ENCODE data around the gene MAN2B1. TPM values are rescaled to one million over a fixed set of nuclear protein-coding genes. Genes with fewer than 3 reads are reported as not detected.

MAN2B1 gene
- total RNA-seq, 2 experiments from 2014 or later: 95.9 to 109 TPM

DNA sequence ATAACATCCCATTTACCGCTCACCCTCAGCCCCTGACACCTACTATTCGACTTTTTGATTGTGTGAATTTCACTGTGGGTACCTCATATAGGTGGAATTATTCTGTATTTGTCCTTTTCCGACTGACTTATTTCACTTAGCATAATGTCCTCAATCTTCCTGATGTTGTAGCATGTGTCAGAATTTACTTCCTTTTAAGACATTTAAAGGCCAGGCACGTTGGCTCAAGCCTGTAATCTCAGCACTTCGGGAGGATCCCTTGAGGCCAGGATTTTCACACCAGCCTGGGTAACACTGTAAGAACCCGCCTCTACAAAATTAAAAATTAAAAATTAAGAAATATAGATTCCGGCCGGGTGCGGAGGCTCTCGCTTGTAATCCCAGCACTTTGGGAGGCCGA is 68.9 kb downstream of the MAN2B1 start:
- TF ChIP-seq, protein P1, sequence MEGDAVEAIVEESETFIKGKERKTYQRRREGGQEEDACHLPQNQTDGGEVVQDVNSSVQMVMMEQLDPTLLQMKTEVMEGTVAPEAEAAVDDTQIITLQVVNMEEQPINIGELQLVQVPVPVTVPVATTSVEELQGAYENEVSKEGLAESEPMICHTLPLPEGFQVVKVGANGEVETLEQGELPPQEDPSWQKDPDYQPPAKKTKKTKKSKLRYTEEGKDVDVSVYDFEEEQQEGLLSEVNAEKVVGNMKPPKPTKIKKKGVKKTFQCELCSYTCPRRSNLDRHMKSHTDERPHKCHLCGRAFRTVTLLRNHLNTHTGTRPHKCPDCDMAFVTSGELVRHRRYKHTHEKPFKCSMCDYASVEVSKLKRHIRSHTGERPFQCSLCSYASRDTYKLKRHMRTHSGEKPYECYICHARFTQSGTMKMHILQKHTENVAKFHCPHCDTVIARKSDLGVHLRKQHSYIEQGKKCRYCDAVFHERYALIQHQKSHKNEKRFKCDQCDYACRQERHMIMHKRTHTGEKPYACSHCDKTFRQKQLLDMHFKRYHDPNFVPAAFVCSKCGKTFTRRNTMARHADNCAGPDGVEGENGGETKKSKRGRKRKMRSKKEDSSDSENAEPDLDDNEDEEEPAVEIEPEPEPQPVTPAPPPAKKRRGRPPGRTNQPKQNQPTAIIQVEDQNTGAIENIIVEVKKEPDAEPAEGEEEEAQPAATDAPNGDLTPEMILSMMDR (IDR thresholded peaks at IDR 0.05): no peak
- CTCF ChIA-PET: no interaction called here
- Mint-ChIP-seq H3K4me1 (ENCODE audit: low read depth) (no peaks in the 10 kb centered on the region), H3K9me3 (no peaks in the 10 kb centered on the region), H3K27ac (no peak overlapping the region), H3K4me3 (no peak overlapping the region), H3K36me3 (ENCODE audit: low read depth) (peaks cover 30% of the 10 kb centered on the region), H3K27me3 (no peaks in the 10 kb centered on the region)
- Histone ChIP-seq H3K27ac (ENCODE audit: low read depth in 1 of 2, low read length in 2 of 2) (no peak overlapping the region), H3K36me3 (ENCODE audit: insufficient read depth, low read length) (peaks cover 10% of the 10 kb centered on the region), H3K4me3 (ENCODE audit: low read length) (no peak overlapping the region), H3K27me3 (ENCODE audit: control insufficient read depth in 1 of 2, insufficient read depth in 2 of 2, low read length in 2 of 2) (no peaks in the 10 kb centered on the region), H3K9me3 (ENCODE audit: control insufficient read depth in 1 of 2, insufficient read depth in 1 of 2, low read length in 2 of 2) (no peaks in the 10 kb centered on the region), H3K4me1 (ENCODE audit: insufficient read depth, low read length) (no peaks in the 10 kb centered on the region)
- intact Hi-C loops (cut with DNase I, micrococcal nuclease): no loop called here
- POLR2A ChIA-PET: no interaction called here
- ATAC-seq (ENCODE audit: poor library complexity): no peak
- no peak for DNase-seq

DNA sequence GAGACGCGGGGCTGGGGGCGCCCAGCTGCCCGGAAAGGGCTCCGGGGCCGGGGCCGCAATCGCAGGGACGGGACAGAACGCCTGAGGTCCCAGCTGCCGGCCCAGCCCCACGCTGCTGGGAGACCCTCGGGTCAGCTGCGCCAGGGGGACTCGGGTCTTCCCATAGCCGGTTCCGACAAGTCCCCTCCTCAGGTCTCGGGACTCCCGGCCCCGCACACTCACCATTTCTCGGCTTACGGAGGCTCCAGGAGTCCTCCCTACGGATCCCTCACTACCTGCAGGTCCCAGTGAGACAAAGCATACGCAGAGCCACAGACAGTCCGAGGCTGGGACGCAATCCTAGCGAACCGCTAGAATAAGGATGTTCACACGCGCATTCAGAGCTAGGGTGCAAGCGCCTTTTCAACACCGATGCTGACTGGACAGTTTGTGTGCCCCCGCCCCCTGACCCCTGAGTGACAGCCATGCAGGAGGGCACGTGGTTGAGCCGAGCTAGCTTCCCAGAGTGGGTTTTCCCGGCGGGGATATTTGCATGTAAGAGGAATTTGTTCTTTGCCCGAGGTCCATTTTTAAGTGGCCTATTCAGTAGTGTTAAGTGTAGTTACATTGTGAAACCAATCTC is 69.5 kb downstream of the MAN2B1 start:
- Mint-ChIP-seq H3K9me3 (no peaks in the 10 kb centered on the region), H3K27me3 (no peaks in the 10 kb centered on the region), H3K36me3 (ENCODE audit: low read depth) (peaks cover 30% of the 10 kb centered on the region), H3K4me3 (no peak overlapping the region), H3K4me1 (ENCODE audit: low read depth) (no peaks in the 10 kb centered on the region), H3K27ac (no peak overlapping the region)
- peaks cover 10% of the 10 kb centered on the region for H3K36me3 ChIP-seq (ENCODE audit: insufficient read depth, low read length)
- no peaks in the 10 kb centered on the region for H3K4me1 ChIP-seq (ENCODE audit: insufficient read depth, low read length)
- DNase-seq: no peak
- ChIA-PET CTCF (no interaction called here), POLR2A (no interaction called here)
- ATAC-seq (ENCODE audit: poor library complexity): no peak
- no peak overlapping the region for H3K27ac ChIP-seq (ENCODE audit: low read depth in 1 of 2, low read length in 2 of 2)
- no peaks in the 10 kb centered on the region for H3K27me3 ChIP-seq (ENCODE audit: control insufficient read depth in 1 of 2, insufficient read depth in 2 of 2, low read length in 2 of 2)
- no peak overlapping the region for H3K4me3 ChIP-seq (ENCODE audit: low read length)
- no peaks in the 10 kb centered on the region for H3K9me3 ChIP-seq (ENCODE audit: control insufficient read depth in 1 of 2, insufficient read depth in 1 of 2, low read length in 2 of 2)
- TF ChIP-seq, protein P1 (IDR thresholded peaks at IDR 0.05): no peak
- intact Hi-C loops (cut with DNase I, micrococcal nuclease): no loop called here

Other genes with a start within 250 kb of the MAN2B1 start
- gene ZNF443, start 225.7 kb downstream of the MAN2B1 start, total RNA-seq: 1 to 10 TPM; 1.8 to 2.0 TPM
- 1 to 10 TPM; 3.5 to 3.7 TPM for gene ZNF709, start 181.9 kb downstream of the MAN2B1 start, total RNA-seq
- 10 to 100 TPM; 17.3 to 18.0 TPM for gene ZNF564, start 115.3 kb downstream of the MAN2B1 start, total RNA-seq
- gene ZNF490, start 55.9 kb downstream of the MAN2B1 start, total RNA-seq: 1 to 10 TPM; 6.2 to 7.1 TPM
- 100 to 1,000 TPM; 102 to 103 TPM for gene ZNF791, start 55.8 kb downstream of the MAN2B1 start, total RNA-seq
- gene WDR83, start 65 bp upstream of the MAN2B1 start, total RNA-seq: 1 to 10 TPM; 6.5 to 6.6 TPM
- gene DHPS, start 15.1 kb upstream of the MAN2B1 start, total RNA-seq: 100 to 1,000 TPM; 112 to 113 TPM
- not detected for gene GNG14, start 21.3 kb upstream of the MAN2B1 start, total RNA-seq
- gene FBXW9, start 29.9 kb upstream of the MAN2B1 start, total RNA-seq: 1 to 10 TPM; 2.2 to 2.4 TPM
- 10 to 100 TPM; 47.3 to 47.4 TPM for gene TNPO2, start 57.2 kb upstream of the MAN2B1 start, total RNA-seq
- gene TRIR, start 67.9 kb upstream of the MAN2B1 start, total RNA-seq: 100 to 1,000 TPM; 194 to 201 TPM
- gene GET3, start 70.8 kb upstream of the MAN2B1 start, total RNA-seq: 10 to 100 TPM; 13.9 to 14.5 TPM
- gene BEST2, start 85.0 kb upstream of the MAN2B1 start, total RNA-seq: not detected
- 10 to 100 TPM; 14.8 to 17.0 TPM for gene HOOK2, start 108.8 kb upstream of the MAN2B1 start, total RNA-seq
- gene JUNB, start 124.7 kb upstream of the MAN2B1 start, total RNA-seq: 1,000 to 10,000 TPM; 2,467 to 2,518 TPM
- 10 to 100 TPM; 59.7 to 65.9 TPM for gene PRDX2, start 135.1 kb upstream of the MAN2B1 start, total RNA-seq
- gene THSD8, start 135.3 kb upstream of the MAN2B1 start, total RNA-seq: 1 to 10 TPM in 1 of 2 experiments, not detected in 1; 1.3 TPM
- gene RNASEH2A, start 139.8 kb upstream of the MAN2B1 start, total RNA-seq: 1 to 10 TPM; 1.5 to 2.7 TPM
- not detected for gene RTBDN, start 167.8 kb upstream of the MAN2B1 start, total RNA-seq
- gene MAST1, start 171.8 kb upstream of the MAN2B1 start, total RNA-seq: under 1 TPM; 0.22 to 0.60 TPM
- gene DNASE2, start 214.7 kb upstream of the MAN2B1 start, total RNA-seq: 10 to 100 TPM; 10.4 to 11.1 TPM
- not detected for gene KLF1, start 220.5 kb upstream of the MAN2B1 start, total RNA-seq
- gene GCDH, start 224.4 kb upstream of the MAN2B1 start, total RNA-seq: 10 to 100 TPM; 39.2 to 42.1 TPM

All from CD4-positive, alpha-beta T cell (primary cell).